ENCODE results near the gene PIWIL1.

PIWIL1 gene

DNA sequence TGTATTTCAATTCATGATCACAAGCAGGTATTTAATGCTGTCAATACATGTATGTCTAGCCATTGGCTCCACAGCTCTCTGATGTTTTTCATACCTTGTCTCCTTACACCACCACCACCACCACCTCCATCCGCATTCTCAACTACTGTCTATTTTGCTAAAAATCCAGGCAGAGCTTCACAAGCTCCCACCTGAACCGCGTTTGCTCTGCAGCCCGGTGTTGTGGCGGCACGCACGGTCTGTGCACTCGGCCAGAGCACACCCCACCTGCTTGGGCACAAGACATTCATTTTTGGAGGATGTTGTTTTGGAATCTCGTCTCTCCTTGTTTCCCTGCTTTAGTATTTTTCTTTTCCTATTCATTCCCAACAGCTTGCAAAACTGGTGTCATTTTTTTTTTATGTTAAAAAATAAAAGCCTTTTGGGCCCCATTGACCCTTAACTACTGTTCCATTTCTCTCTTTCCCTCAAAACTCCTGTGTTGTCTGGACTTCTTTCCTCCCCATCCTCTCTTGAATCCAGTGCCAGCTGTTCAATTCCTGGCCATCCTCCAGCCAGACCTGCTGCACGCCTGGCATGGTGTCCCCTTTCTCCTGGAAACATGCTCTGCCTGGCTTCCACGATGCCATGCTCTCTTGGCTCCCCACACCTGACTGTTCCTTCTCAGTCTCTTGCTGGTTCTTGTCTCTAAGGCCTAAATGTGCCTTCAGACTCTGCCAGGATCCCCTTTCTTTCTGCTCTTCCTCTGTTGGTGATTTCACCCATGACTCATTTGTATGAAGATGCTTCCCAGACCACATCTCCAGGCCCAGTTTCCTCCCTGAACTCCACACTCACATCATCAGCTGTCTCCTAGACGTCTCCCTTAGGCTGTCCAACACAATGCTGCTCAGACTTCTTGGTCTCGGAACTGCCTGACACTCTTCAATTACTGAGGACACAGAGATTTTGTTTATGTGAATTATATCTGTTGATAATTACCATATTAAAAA is 37.9 kb downstream of the PIWIL1 start:
- no peak for DNase-seq
- TF ChIP-seq, protein P1, sequence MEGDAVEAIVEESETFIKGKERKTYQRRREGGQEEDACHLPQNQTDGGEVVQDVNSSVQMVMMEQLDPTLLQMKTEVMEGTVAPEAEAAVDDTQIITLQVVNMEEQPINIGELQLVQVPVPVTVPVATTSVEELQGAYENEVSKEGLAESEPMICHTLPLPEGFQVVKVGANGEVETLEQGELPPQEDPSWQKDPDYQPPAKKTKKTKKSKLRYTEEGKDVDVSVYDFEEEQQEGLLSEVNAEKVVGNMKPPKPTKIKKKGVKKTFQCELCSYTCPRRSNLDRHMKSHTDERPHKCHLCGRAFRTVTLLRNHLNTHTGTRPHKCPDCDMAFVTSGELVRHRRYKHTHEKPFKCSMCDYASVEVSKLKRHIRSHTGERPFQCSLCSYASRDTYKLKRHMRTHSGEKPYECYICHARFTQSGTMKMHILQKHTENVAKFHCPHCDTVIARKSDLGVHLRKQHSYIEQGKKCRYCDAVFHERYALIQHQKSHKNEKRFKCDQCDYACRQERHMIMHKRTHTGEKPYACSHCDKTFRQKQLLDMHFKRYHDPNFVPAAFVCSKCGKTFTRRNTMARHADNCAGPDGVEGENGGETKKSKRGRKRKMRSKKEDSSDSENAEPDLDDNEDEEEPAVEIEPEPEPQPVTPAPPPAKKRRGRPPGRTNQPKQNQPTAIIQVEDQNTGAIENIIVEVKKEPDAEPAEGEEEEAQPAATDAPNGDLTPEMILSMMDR (IDR thresholded peaks at IDR 0.05; ENCODE audit: low read depth, low read length) = no peak
- Histone ChIP-seq H3K27me3 (ENCODE audit: insufficient read depth, low read depth, severe bottlenecking) (no peaks in the 10 kb centered on the region), H3K4me3 (ENCODE audit: low read depth, low read length) (no peak overlapping the region), H3K9me3 (ENCODE audit: severe bottlenecking) (no peaks in the 10 kb centered on the region), H3K27ac (no peak overlapping the region), H3K36me3 (no peaks in the 10 kb centered on the region)

DNA sequence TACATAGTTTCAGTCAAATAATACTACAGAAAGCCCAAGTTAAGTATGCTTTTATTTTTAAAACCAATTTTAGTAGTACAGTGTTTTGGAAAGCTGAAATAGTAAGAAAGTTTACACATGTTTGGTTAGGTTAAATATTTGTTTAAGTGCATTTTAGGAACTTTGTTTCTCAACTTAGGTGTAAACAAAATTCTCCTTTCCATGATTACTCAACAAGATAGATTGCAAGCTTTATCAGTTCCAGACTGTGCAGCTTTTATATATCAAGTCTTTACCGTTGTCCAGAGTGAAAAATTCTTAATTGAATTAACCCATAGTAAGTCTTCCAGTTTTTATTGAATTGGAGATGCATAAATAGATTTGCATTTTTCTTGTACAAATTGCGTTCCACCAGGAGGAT is 45.1 kb downstream of the PIWIL1 start:
- H3K27ac ChIP-seq = no peak overlapping the region
- H3K9me3 ChIP-seq (ENCODE audit: severe bottlenecking) = no peaks in the 10 kb centered on the region
- no peak overlapping the region for H3K4me3 ChIP-seq (ENCODE audit: low read depth, low read length)
- no peaks in the 10 kb centered on the region for H3K27me3 ChIP-seq (ENCODE audit: insufficient read depth, low read depth, severe bottlenecking)
- no peaks in the 10 kb centered on the region for H3K36me3 ChIP-seq
- TF ChIP-seq, protein P1 (IDR thresholded peaks at IDR 0.05; ENCODE audit: low read depth, low read length) = no peak
- no peak for DNase-seq

DNA sequence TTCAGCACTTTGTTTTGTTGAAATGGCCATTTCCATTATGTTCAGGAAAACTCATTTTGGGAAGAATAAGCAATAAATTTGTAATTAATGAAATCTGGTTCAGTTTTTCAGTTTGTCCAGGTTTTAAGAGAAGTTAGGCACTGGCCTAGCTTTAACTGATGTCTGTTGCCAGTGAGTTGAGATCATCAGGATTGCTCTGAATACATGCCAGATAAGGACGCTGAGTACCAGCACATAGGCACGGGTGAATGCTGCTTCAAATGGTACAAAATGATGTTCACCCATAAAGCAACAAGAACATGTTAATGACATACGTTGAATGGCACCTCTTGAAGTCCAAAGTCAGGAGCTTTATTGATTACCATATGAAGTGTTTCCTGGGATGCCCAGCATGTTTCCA is 46.5 kb downstream of the PIWIL1 start:
- no peak for DNase-seq
- H3K9me3 ChIP-seq (ENCODE audit: severe bottlenecking) = no peaks in the 10 kb centered on the region
- TF ChIP-seq, protein P1 (IDR thresholded peaks at IDR 0.05; ENCODE audit: low read depth, low read length) = no peak

DNA sequence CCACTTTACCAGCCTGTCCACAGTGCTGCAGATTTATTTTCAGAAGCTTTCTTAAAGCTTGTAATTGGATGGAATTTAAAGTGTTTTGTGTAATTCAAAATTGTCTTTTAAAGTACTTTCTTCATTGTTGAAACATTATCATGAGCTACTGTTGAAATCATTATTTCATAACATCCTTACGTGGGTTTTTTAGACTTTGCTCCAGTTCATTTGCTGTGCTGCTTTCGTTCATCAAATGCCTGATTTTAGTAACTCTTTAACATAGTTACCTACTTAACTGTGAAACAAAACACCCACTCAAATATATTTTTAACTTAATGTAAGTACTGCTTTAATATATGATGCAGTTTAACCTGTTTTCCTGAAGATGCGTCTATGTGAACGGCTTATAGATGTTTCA is 47.5 kb downstream of the PIWIL1 start:
- no peaks in the 10 kb centered on the region for H3K9me3 ChIP-seq (ENCODE audit: severe bottlenecking)
- H3K27ac ChIP-seq = no peak overlapping the region
- no peak for DNase-seq
- no peaks in the 10 kb centered on the region for H3K27me3 ChIP-seq (ENCODE audit: insufficient read depth, low read depth, severe bottlenecking)
- no peak overlapping the region for H3K4me3 ChIP-seq (ENCODE audit: low read depth, low read length)
- no peaks in the 10 kb centered on the region for H3K36me3 ChIP-seq
- TF ChIP-seq, protein P1 (IDR thresholded peaks at IDR 0.05; ENCODE audit: low read depth, low read length) = no peak

More for the DNA sequence above, 46.5 kb downstream of the PIWIL1 start:
- H3K27ac ChIP-seq = no peak overlapping the region
- H3K27me3 ChIP-seq (ENCODE audit: insufficient read depth, low read depth, severe bottlenecking) = no peaks in the 10 kb centered on the region
- H3K36me3 ChIP-seq = no peaks in the 10 kb centered on the region
- H3K4me3 ChIP-seq (ENCODE audit: low read depth, low read length) = no peak overlapping the region

DNA sequence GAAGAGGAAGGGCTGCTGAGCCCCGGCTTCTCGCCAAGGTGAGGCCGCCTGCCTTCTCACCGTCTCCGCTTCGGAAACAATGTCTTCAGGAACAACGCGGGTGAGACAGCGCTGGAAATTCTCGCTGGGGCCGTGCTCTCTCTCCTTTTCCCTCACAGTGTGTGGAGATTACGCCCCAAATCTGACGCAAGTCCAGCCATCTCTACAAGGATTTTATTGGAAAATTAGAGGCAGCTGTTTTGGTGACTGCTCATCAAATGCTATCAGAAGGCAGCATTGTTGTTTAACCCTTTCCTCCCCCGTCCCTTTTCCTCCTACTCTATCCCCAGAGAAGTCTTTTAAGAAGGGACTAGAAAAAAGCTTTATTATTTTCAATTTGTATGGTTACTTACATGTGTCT is 53.5 kb downstream of the PIWIL1 start:
- no peaks in the 10 kb centered on the region for H3K27me3 ChIP-seq (ENCODE audit: insufficient read depth, low read depth, severe bottlenecking)
- H3K27ac ChIP-seq = no peak overlapping the region
- H3K9me3 ChIP-seq (ENCODE audit: severe bottlenecking) = no peaks in the 10 kb centered on the region
- no peak for DNase-seq
- no peak overlapping the region for H3K4me3 ChIP-seq (ENCODE audit: low read depth, low read length)
- H3K36me3 ChIP-seq = no peaks in the 10 kb centered on the region
- TF ChIP-seq, protein P1 (IDR thresholded peaks at IDR 0.05; ENCODE audit: low read depth, low read length) = no peak

Data from WERI-Rb-1 (cell line).